ENCODE data around the gene GRSF1.

GRSF1 gene

GRCh38 chr4:70838666-70839588 lies 763 bp downstream of the GRSF1 start:
- Histone ChIP-seq H3K27ac (ENCODE audit: extremely low read depth, low read depth, low read length) (peak overlapping the region; percentile 87), H3K4me3 (ENCODE audit: low read depth, low read length) (peak overlapping the region; percentile 75), H3K9me3 (ENCODE audit: control insufficient read depth, insufficient read depth, low read depth, low read length) (no peaks in the 10 kb centered on the region), H3K4me1 (ENCODE audit: control insufficient read depth, insufficient read depth, low read length) (peaks cover 3% of the 10 kb centered on the region; the same call in 1 of the 2 replicates), H3K36me3 (ENCODE audit: control insufficient read depth in 2 of 2, insufficient read depth in 1 of 2, low read length in 2 of 2) (peaks cover 16 to 20% of the 10 kb centered on the region in 2 experiments; a peak in 2 of 3 replicates)
- ChIA-PET CTCF (interaction anchor here (1.0 kb wide), 1 partner anchor 145 kb away, joined by 4 read pairs; no protein-coding TSS in a partner anchor), POLR2A (interaction anchor here (0.6 to 2.0 kb wide), 6 partner anchors 63 to 911 kb away, joined by 3 to 9 read pairs (median 5); partner anchors contain the start of genes DCK, MOB1B and RUFY3)
- no peak for TF ChIP-seq ZNF514 (tag by site-specific recombination; IDR thresholded peaks at IDR 0.05)
- TF ChIP-seq ZNF707 (tag by site-specific recombination; IDR thresholded peaks at IDR 0.05) = no peak
- TF ChIP-seq ZNF114 (tag by site-specific recombination; IDR thresholded peaks at IDR 0.05) = no peak
- no peak for TF ChIP-seq KLF16 (tag by site-specific recombination; IDR thresholded peaks at IDR 0.05)
- TF ChIP-seq ZBTB20 (tag by site-specific recombination; IDR thresholded peaks at IDR 0.05) = peak; percentile 56; the same call in 1 of the 2 replicates
- no peak for TF ChIP-seq OSR2 (tag by site-specific recombination; IDR thresholded peaks at IDR 0.05)
- peak; percentile 43 for TF ChIP-seq EGR2 (tag by site-specific recombination; IDR thresholded peaks at IDR 0.05; ENCODE audit: low read depth)
- TF ChIP-seq KLF1 (tag by site-specific recombination; IDR thresholded peaks at IDR 0.05) = no peak
- TF ChIP-seq, protein P1, sequence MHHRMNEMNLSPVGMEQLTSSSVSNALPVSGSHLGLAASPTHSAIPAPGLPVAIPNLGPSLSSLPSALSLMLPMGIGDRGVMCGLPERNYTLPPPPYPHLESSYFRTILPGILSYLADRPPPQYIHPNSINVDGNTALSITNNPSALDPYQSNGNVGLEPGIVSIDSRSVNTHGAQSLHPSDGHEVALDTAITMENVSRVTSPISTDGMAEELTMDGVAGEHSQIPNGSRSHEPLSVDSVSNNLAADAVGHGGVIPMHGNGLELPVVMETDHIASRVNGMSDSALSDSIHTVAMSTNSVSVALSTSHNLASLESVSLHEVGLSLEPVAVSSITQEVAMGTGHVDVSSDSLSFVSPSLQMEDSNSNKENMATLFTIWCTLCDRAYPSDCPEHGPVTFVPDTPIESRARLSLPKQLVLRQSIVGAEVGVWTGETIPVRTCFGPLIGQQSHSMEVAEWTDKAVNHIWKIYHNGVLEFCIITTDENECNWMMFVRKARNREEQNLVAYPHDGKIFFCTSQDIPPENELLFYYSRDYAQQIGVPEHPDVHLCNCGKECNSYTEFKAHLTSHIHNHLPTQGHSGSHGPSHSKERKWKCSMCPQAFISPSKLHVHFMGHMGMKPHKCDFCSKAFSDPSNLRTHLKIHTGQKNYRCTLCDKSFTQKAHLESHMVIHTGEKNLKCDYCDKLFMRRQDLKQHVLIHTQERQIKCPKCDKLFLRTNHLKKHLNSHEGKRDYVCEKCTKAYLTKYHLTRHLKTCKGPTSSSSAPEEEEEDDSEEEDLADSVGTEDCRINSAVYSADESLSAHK (tag by site-specific recombination; IDR thresholded peaks at IDR 0.05) = no peak
- 0 out of 2 replicates have a peak, but pooled peaks have one; percentile 10 for TF ChIP-seq ZBTB17 (tag by site-specific recombination; IDR thresholded peaks at IDR 0.05)
- TF ChIP-seq ZNF169 (tag by site-specific recombination; IDR thresholded peaks at IDR 0.05) = no peak
- TF ChIP-seq SP2 (tag by site-specific recombination; IDR thresholded peaks at IDR 0.05) = peak; percentile 50
- TF ChIP-seq ZNF521 (tag by site-specific recombination; IDR thresholded peaks at IDR 0.05) = no peak
- no peak for TF ChIP-seq REPIN1 (tag by site-specific recombination; IDR thresholded peaks at IDR 0.05; ENCODE audit: low read depth)
- no peak for TF ChIP-seq ZNF843 (tag by site-specific recombination; IDR thresholded peaks at IDR 0.05)
- no peak for TF ChIP-seq ZNF792 (tag by site-specific recombination; IDR thresholded peaks at IDR 0.05)
- TF ChIP-seq ZNF391 (tag by site-specific recombination; IDR thresholded peaks at IDR 0.05; ENCODE audit: borderline replicate concordance, low read depth) = no peak
- TF ChIP-seq KLF10 (tag by site-specific recombination; IDR thresholded peaks at IDR 0.05) = no peak
- TF ChIP-seq ZNF501 (tag by site-specific recombination; IDR thresholded peaks at IDR 0.05) = no peak
- TF ChIP-seq, protein P2, sequence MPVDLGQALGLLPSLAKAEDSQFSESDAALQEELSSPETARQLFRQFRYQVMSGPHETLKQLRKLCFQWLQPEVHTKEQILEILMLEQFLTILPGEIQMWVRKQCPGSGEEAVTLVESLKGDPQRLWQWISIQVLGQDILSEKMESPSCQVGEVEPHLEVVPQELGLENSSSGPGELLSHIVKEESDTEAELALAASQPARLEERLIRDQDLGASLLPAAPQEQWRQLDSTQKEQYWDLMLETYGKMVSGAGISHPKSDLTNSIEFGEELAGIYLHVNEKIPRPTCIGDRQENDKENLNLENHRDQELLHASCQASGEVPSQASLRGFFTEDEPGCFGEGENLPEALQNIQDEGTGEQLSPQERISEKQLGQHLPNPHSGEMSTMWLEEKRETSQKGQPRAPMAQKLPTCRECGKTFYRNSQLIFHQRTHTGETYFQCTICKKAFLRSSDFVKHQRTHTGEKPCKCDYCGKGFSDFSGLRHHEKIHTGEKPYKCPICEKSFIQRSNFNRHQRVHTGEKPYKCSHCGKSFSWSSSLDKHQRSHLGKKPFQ (tag by site-specific recombination; IDR thresholded peaks at IDR 0.05) = no peak
- TF ChIP-seq ZNF138 (tag by site-specific recombination; IDR thresholded peaks at IDR 0.05; ENCODE audit: borderline replicate concordance) = no peak
- TF ChIP-seq ZNF596 (tag by site-specific recombination; IDR thresholded peaks at IDR 0.05) = no peak
- TF ChIP-seq ZNF600 (tag by site-specific recombination; IDR thresholded peaks at IDR 0.05) = peak; percentile 67
- no peak for TF ChIP-seq HOXA7 (CRISPR knock-in tag; IDR thresholded peaks at IDR 0.05; ENCODE audit: borderline replicate concordance)
- no peak for TF ChIP-seq KLF9 (tag by site-specific recombination; IDR thresholded peaks at IDR 0.05; ENCODE audit: low read depth)
- no peak for TF ChIP-seq ZNF211 (tag by site-specific recombination; IDR thresholded peaks at IDR 0.05; ENCODE audit: low read depth)
- no peak for TF ChIP-seq ZNF654 (tag by site-specific recombination; IDR thresholded peaks at IDR 0.05; ENCODE audit: low read depth)
- peak; percentile 47; the same call in 1 of the 2 replicates for TF ChIP-seq ZNF76 (tag by site-specific recombination; IDR thresholded peaks at IDR 0.05; ENCODE audit: borderline replicate concordance, low read depth)
- no peak for TF ChIP-seq ZNF394 (tag by site-specific recombination; IDR thresholded peaks at IDR 0.05; ENCODE audit: borderline replicate concordance)
- TF ChIP-seq ZBTB48 (tag by site-specific recombination; IDR thresholded peaks at IDR 0.05) = no peak
- 0 out of 2 replicates have a peak, but pooled peaks have one; percentile 36 for TF ChIP-seq ZFP37 (tag by site-specific recombination; IDR thresholded peaks at IDR 0.05)
- no peak for TF ChIP-seq GFI1B (tag by site-specific recombination; IDR thresholded peaks at IDR 0.05)
- 0 out of 2 replicates have a peak, but pooled peaks have one; percentile 62 for TF ChIP-seq ZNF2 (tag by site-specific recombination; IDR thresholded peaks at IDR 0.05)
- TF ChIP-seq SCRT2 (tag by site-specific recombination; IDR thresholded peaks at IDR 0.05) = no peak
- TF ChIP-seq ZNF274 (IDR thresholded peaks at IDR 0.05; ENCODE audit: low read length) = no peak
- no peak for TF ChIP-seq ZNF274 (tag by site-specific recombination; IDR thresholded peaks at IDR 0.05; ENCODE audit: borderline replicate concordance)
- TF ChIP-seq ZNF341 (tag by site-specific recombination; IDR thresholded peaks at IDR 0.05; ENCODE audit: low read depth) = no peak
